K562 (cell line): Measurements from ENCODE around the gene ETV7. TPM values are rescaled to one million over a fixed set of nuclear protein-coding genes. Genes with fewer than 3 reads are reported as not detected.
A peak's percentile ranks its signal among the peaks of the same experiment; 100 is the strongest.

Experiments used
- DMBX1 ChIP-seq: fragments of 250-450 bp; sonication (Bioruptor Pico); IDR thresholded peaks from 2 replicates; pipeline ENCODE4 v1.8.0; 2022; ENCODE audit warnings: inconsistent platforms, mild to moderate bottlenecking, moderate library complexity, borderline replicate concordance
- GABPB2 ChIP-seq: fragments of 250-450 bp; sonication (Bioruptor Pico); conservative IDR thresholded peaks from 2 replicates; pipeline ENCODE4 v1.5.1; 2021; ENCODE audit warnings: mild to moderate bottlenecking
- HMG20A ChIP-seq: fragments of 450-650 bp; formaldehyde crosslinking; conservative IDR thresholded peaks from 2 replicates; pipeline ENCODE4 v1.4.0; 2020; ENCODE audit warnings: mild to moderate bottlenecking, mixed read lengths
- HOXB6 ChIP-seq: fragments of 250-450 bp; sonication (Bioruptor Pico); IDR thresholded peaks from 2 replicates; pipeline ENCODE4 v1.5.1; 2022; ENCODE audit warnings: mild to moderate bottlenecking, borderline replicate concordance
- NR1H2 ChIP-seq: sonication (generic); formaldehyde crosslinking; IDR thresholded peaks from 2 replicates; pipeline ENCODE4 v1.4.0; 2020; ENCODE audit warnings: mild to moderate bottlenecking, missing genetic modification reagents
- ZC3H4 ChIP-seq: sonication (generic); formaldehyde crosslinking; IDR thresholded peaks from 2 replicates; pipeline ENCODE4 v1.9.0; 2021; ENCODE audit warnings: missing genetic modification reagents, borderline replicate concordance
- ZNF41 ChIP-seq: fragments of 250-450 bp; sonication (Bioruptor Pico); conservative IDR thresholded peaks from 2 replicates; pipeline ENCODE4 v1.4.0; 2020; ENCODE audit warnings: mild to moderate bottlenecking
- polyA plus RNA-seq, 8 experiments: library from polyadenylated mRNA; depleted of rRNA in 4 of 8; stranded (reverse) in 5 of 8; unstranded in 3 of 8; fragments of >200 nt; fragmentation: Nextera tagmentation in 2 of 8; fragmentation: Illumina TruSeq in 1 of 8; extraction: Ambion mirVana in 2 of 8; extraction: Trizol in 1 of 8; gene quantifications; 2 replicates each; pipeline versions ENCODE4 v1.2.1 to v1.2.3, GENCODE V29; 2011 to 2014; ENCODE audit warnings: inconsistent platforms in 1 of 8, missing spikeins in 1 of 8
- total RNA-seq, 7 experiments: library from RNA; depleted of rRNA in 6 of 7; stranded (reverse); fragments of >200 nt in 6 of 7; fragmentation: Illumina TruSeq in 2 of 7; extraction: Trizol in 2 of 7; gene quantifications; 2 replicates each; pipeline versions ENCODE4 v1.2.1 to v1.2.3, GENCODE V29; 2011 to 2021; ENCODE audit warnings: low replicate concordance in 1 of 7
- TF ChIP-seq, protein P1 (sequence below): fragments of 450-650 bp; IDR thresholded peaks from 2 replicates; pipeline ENCODE4 v1.6.1; 2016
- TF ChIP-seq, protein P2 (sequence below), 2 experiments: fragments of 450-650 bp in 1 of 2; sonication (generic) in 1 of 2; formaldehyde crosslinking in 1 of 2; IDR thresholded peaks in 1 of 2; conservative IDR thresholded peaks in 1 of 2; 2 replicates each; pipeline versions ENCODE4 v1.6.1 to v1.8.1; 2016 to 2023; ENCODE audit warnings: mild to moderate bottlenecking in 2 of 2, moderate library complexity in 2 of 2, inconsistent platforms in 1 of 2, missing genetic modification reagents in 1 of 2
- TF ChIP-seq, protein P3 (sequence below): sonication (generic); formaldehyde crosslinking; IDR thresholded peaks from 2 replicates; pipeline ENCODE4 v1.8.0; 2022; ENCODE audit warnings: mild to moderate bottlenecking, missing genetic modification reagents
- TF ChIP-seq, protein P4 (sequence below): sonication (generic); formaldehyde crosslinking; IDR thresholded peaks from 2 replicates; pipeline ENCODE4 v1.8.1; 2023; ENCODE audit warnings: mild to moderate bottlenecking, missing genetic modification reagents

Gene ETV7
- total and polyA plus RNA-seq, 9 of the 15 experiments (the other 6 are each of a cell fraction or from before 2014, with no cell fraction given): 0.07 to 0.22 (median 0.14) TPM; not detected in 3

DNA sequence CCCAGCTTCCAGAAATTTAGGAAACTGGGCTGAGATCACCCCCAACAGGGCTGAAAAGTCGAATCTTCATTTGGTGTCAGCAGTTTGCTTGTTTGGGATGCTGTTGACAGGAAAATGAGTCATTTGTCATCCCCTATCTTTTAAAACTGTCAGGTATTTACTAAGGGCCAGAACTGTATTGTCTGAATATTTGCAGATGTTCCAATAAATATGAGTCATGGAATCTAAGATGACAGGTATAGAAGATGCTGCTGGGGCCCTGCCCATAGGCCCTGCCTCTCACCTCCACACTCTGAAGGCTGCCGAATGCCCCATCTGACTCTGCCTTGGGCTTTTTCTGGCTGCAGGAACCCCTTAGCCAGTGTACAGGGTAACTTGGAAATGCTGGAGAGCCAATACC is 3.9 kb downstream of the ETV7 start (continued):
- no peak for TF ChIP-seq HOXB6 (CRISPR knock-in tag)
- no peak for TF ChIP-seq NR1H2
- TF ChIP-seq ZNF41 (CRISPR knock-in tag): no peak
- no peak for TF ChIP-seq DMBX1 (CRISPR knock-in tag)
- TF ChIP-seq, protein P1, sequence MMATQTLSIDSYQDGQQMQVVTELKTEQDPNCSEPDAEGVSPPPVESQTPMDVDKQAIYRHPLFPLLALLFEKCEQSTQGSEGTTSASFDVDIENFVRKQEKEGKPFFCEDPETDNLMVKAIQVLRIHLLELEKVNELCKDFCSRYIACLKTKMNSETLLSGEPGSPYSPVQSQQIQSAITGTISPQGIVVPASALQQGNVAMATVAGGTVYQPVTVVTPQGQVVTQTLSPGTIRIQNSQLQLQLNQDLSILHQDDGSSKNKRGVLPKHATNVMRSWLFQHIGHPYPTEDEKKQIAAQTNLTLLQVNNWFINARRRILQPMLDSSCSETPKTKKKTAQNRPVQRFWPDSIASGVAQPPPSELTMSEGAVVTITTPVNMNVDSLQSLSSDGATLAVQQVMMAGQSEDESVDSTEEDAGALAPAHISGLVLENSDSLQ: peak; percentile 50; the same call in 1 of the 2 replicates
- no peak for TF ChIP-seq ZC3H4 (CRISPR knock-in tag)
- TF ChIP-seq, protein P2, sequence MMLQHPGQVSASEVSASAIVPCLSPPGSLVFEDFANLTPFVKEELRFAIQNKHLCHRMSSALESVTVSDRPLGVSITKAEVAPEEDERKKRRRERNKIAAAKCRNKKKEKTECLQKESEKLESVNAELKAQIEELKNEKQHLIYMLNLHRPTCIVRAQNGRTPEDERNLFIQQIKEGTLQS (IDR thresholded peaks at IDR 0.05): peak; percentile 55; the same call in 1 of the 2 replicates
- TF ChIP-seq, protein P2 (CRISPR knock-in tag; conservative IDR thresholded peaks at IDR 0.05): no peak
- TF ChIP-seq, protein P3, sequence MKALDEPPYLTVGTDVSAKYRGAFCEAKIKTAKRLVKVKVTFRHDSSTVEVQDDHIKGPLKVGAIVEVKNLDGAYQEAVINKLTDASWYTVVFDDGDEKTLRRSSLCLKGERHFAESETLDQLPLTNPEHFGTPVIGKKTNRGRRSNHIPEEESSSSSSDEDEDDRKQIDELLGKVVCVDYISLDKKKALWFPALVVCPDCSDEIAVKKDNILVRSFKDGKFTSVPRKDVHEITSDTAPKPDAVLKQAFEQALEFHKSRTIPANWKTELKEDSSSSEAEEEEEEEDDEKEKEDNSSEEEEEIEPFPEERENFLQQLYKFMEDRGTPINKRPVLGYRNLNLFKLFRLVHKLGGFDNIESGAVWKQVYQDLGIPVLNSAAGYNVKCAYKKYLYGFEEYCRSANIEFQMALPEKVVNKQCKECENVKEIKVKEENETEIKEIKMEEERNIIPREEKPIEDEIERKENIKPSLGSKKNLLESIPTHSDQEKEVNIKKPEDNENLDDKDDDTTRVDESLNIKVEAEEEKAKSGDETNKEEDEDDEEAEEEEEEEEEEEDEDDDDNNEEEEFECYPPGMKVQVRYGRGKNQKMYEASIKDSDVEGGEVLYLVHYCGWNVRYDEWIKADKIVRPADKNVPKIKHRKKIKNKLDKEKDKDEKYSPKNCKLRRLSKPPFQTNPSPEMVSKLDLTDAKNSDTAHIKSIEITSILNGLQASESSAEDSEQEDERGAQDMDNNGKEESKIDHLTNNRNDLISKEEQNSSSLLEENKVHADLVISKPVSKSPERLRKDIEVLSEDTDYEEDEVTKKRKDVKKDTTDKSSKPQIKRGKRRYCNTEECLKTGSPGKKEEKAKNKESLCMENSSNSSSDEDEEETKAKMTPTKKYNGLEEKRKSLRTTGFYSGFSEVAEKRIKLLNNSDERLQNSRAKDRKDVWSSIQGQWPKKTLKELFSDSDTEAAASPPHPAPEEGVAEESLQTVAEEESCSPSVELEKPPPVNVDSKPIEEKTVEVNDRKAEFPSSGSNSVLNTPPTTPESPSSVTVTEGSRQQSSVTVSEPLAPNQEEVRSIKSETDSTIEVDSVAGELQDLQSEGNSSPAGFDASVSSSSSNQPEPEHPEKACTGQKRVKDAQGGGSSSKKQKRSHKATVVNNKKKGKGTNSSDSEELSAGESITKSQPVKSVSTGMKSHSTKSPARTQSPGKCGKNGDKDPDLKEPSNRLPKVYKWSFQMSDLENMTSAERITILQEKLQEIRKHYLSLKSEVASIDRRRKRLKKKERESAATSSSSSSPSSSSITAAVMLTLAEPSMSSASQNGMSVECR (CRISPR knock-in tag): no peak
- TF ChIP-seq GABPB2 (CRISPR knock-in tag): no peak
- TF ChIP-seq, protein P4, sequence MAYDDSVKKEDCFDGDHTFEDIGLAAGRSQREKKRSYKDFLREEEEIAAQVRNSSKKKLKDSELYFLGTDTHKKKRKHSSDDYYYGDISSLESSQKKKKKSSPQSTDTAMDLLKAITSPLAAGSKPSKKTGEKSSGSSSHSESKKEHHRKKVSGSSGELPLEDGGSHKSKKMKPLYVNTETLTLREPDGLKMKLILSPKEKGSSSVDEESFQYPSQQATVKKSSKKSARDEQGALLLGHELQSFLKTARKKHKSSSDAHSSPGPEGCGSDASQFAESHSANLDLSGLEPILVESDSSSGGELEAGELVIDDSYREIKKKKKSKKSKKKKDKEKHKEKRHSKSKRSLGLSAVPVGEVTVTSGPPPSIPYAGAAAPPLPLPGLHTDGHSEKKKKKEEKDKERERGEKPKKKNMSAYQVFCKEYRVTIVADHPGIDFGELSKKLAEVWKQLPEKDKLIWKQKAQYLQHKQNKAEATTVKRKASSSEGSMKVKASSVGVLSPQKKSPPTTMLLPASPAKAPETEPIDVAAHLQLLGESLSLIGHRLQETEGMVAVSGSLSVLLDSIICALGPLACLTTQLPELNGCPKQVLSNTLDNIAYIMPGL: no peak
- TF ChIP-seq HMG20A (CRISPR knock-in tag): no peak
- TF ChIP-seq, all 486 proteins: peak for 7
